SK-N-SH (cell line): ENCODE results near the gene CCR5. TPM values are rescaled to one million over a fixed set of nuclear protein-coding genes. Genes with fewer than 3 reads are reported as not detected.

Experiments used
- CTCF ChIA-PET: fragments of 300-600, 350-600 bp; formaldehyde crosslinking; extraction: SDS; loops from one replicate; lab custom pipeline; 2021; lab: Yijun Ruan, JAX
- POLR2A ChIA-PET: fragments of 350-600 bp; sonication (Branson Sonifier 250); formaldehyde crosslinking; extraction: SDS; loops from one replicate; lab custom pipeline; 2020; ENCODE audit warnings: antibody characterized with exemption, inconsistent platforms; lab: Yijun Ruan, JAX
- DNase-seq: peaks from one replicate; pipeline ENCODE4 v3.0.0; 2012
- H2AFZ ChIP-seq: fragments of 200-600 bp; sonication (generic); 2 replicates; pipeline ENCODE4 v1.8.1; 2016; ENCODE audit warnings: antibody characterized with exemption, mild to moderate bottlenecking, low read depth
- H3F3A ChIP-seq: fragments of 200-600 bp; sonication (generic); replicated peaks from 2 replicates; pipeline ENCODE3; 2016; ENCODE audit warnings: antibody characterized with exemption, mild to moderate bottlenecking; ENCODE audit not compliant: insufficient read depth
- H3K27ac ChIP-seq, 2 experiments: fragments of 200-500 bp in 1 of 2; fragments of 200-600 bp in 1 of 2; sonication (Bioruptor generic) in 1 of 2; sonication (generic), shearing (Covaris generic) in 1 of 2; 2 replicates each; pipeline versions ENCODE4 v1.5.1 to v1.6.1; 2014 to 2016; ENCODE audit warnings: low read depth in 2 of 2, inconsistent platforms in 1 of 2, low read length in 1 of 2, mild to moderate bottlenecking in 1 of 2, mixed read lengths in 1 of 2
- H3K27me3 ChIP-seq: fragments of 200-600 bp; sonication (generic), shearing (Covaris generic); 2 replicates; pipeline ENCODE4 v1.6.1; 2016; ENCODE audit warnings: mixed run types; ENCODE audit not compliant: insufficient read depth
- H3K36me3 ChIP-seq, 2 experiments: fragments of 200-500 bp in 1 of 2; fragments of 200-600 bp in 1 of 2; sonication (Bioruptor generic) in 1 of 2; sonication (generic) in 1 of 2; replicated peaks in 1 of 2; 2 replicates each; pipeline versions ENCODE3 to v1.5.1; 2014 to 2016; ENCODE audit warnings: low read length in 1 of 2, mild to moderate bottlenecking in 1 of 2; ENCODE audit not compliant: insufficient read depth in 2 of 2, control insufficient read depth in 1 of 2
- H3K4me1 ChIP-seq, 2 experiments: fragments of 200-500 bp in 1 of 2; fragments of 200-600 bp in 1 of 2; sonication (Bioruptor generic) in 1 of 2; sonication (generic), shearing (Covaris generic) in 1 of 2; 2 replicates each; pipeline versions ENCODE4 v1.5.1 to v1.6.1; 2014 to 2016; ENCODE audit warnings: low read depth in 1 of 2, low read length in 1 of 2, mixed run types in 1 of 2; ENCODE audit not compliant: insufficient read depth in 2 of 2, control insufficient read depth in 1 of 2
- H3K4me2 ChIP-seq: fragments of 200-600 bp; sonication (generic), shearing (Covaris generic); 2 replicates; pipeline ENCODE4 v1.6.1; 2017; ENCODE audit warnings: mixed run types
- H3K4me3 ChIP-seq, 2 experiments: fragments of 200-500 bp in 1 of 2; fragments of 200-600 bp in 1 of 2; sonication (Bioruptor generic) in 1 of 2; sonication (generic), shearing (Covaris generic) in 1 of 2; 2 replicates each; pipeline versions ENCODE4 v1.5.1 to v1.8.1; 2014 to 2016; ENCODE audit warnings: low read depth in 2 of 2, inconsistent platforms in 1 of 2, low read length in 1 of 2, mild to moderate bottlenecking in 1 of 2, mixed read lengths in 1 of 2, moderate library complexity in 1 of 2
- H3K79me2 ChIP-seq: fragments of 200-600 bp; sonication (generic); 2 replicates; pipeline ENCODE4 v1.8.1; 2017; ENCODE audit warnings: mild to moderate bottlenecking; ENCODE audit not compliant: insufficient read depth
- H3K9ac ChIP-seq: fragments of 200-600 bp; sonication (generic); 2 replicates; pipeline ENCODE4 v1.6.1; 2017; ENCODE audit warnings: mixed run types
- H3K9me2 ChIP-seq: fragments of 200-600 bp; sonication (generic); 2 replicates; pipeline ENCODE4 v1.6.1; 2017; ENCODE audit warnings: mixed run types
- H3K9me3 ChIP-seq: fragments of 200-600 bp; sonication (generic); 2 replicates; pipeline ENCODE4 v1.6.1; 2017; ENCODE audit warnings: mixed run types, mild to moderate bottlenecking, moderate library complexity
- H4K20me1 ChIP-seq: fragments of 200-600 bp; sonication (generic); 2 replicates; pipeline ENCODE4 v1.6.1; 2017; ENCODE audit warnings: mild to moderate bottlenecking, mixed run types; ENCODE audit not compliant: insufficient read depth
- EP300 ChIP-seq, 2 experiments: IDR thresholded peaks; 2 replicates each; pipeline versions ENCODE4 v1.4.0 to v1.6.1; 2012; ENCODE audit warnings: borderline replicate concordance in 1 of 2, low read depth in 1 of 2, low read length in 1 of 2
- EZH2phosphoT487 ChIP-seq: fragments of 200-600 bp; sonication (generic); IDR thresholded peaks from 2 replicates; pipeline ENCODE4 v1.6.1; 2017; ENCODE audit warnings: low read depth, mixed run types, mild to moderate bottlenecking, antibody characterized with exemption, moderate library complexity, borderline replicate concordance
- FOSL2 ChIP-seq: IDR thresholded peaks from 2 replicates; pipeline ENCODE4 v1.4.0; 2012; ENCODE audit warnings: low read depth, mild to moderate bottlenecking, moderate library complexity, borderline replicate concordance
- GATA2 ChIP-seq: sonication (generic); formaldehyde crosslinking; IDR thresholded peaks from 2 replicates; pipeline ENCODE4 v1.5.0; 2020; ENCODE audit warnings: mild to moderate bottlenecking, missing genetic modification reagents
- IRF3 ChIP-seq: fragments of 150-350 bp; IDR thresholded peaks from 2 replicates; pipeline ENCODE4 v1.6.1; 2016; ENCODE audit warnings: mild to moderate bottlenecking, low read depth, low read length
- MAX ChIP-seq: IDR thresholded peaks from 2 replicates; pipeline ENCODE4 v1.4.0; 2012; ENCODE audit warnings: low read depth
- MXI1 ChIP-seq: IDR thresholded peaks from 2 replicates; pipeline ENCODE4 v1.6.1; 2012; ENCODE audit warnings: mild to moderate bottlenecking, low read depth, low read length, improper control_type of control experiment
- NFIC ChIP-seq: IDR thresholded peaks from 2 replicates; pipeline ENCODE4 v1.4.0; 2012; ENCODE audit warnings: borderline replicate concordance
- PBX3 ChIP-seq: IDR thresholded peaks from 2 replicates; pipeline ENCODE4; 2012
- RCOR1 ChIP-seq: fragments of 150-350 bp; IDR thresholded peaks from 2 replicates; pipeline ENCODE4 v1.6.1; 2017; ENCODE audit warnings: antibody characterized with exemption, low read length
- TCF12 ChIP-seq: IDR thresholded peaks from 2 replicates; pipeline ENCODE4 v1.4.0; 2012
- TEAD4 ChIP-seq: IDR thresholded peaks from 2 replicates; pipeline ENCODE4 v1.4.0; 2012; ENCODE audit warnings: mild to moderate bottlenecking, borderline replicate concordance; ENCODE audit not compliant: insufficient read depth
- YY1 ChIP-seq: IDR thresholded peaks from 2 replicates; pipeline ENCODE4 v1.4.0; 2012; ENCODE audit warnings: low read depth, mild to moderate bottlenecking
- ZBTB33 ChIP-seq: IDR thresholded peaks from 2 replicates; pipeline ENCODE4 v1.4.0; 2012; ENCODE audit warnings: low read depth, borderline replicate concordance
- WGBS: methylation state at CpG from one replicate; pipeline ENCODE4 v1.1.6; 2017; ENCODE audit warnings: low lambda C conversion rate; 5-methylcytosine and 5-hydroxymethylcytosine counted together
- polyA plus RNA-seq, 3 experiments: library from polyadenylated mRNA; depleted of rRNA; stranded (reverse); fragments of >200 nt; gene quantifications; 2 replicates each; pipeline ENCODE4 v1.2.3, GENCODE V29; 2012

Gene CCR5
- polyA plus RNA-seq, 1 of the 3 experiments (the other 2 are of a cell fraction) = not detected

- no peak for TF ChIP-seq IRF3
- TF ChIP-seq EP300 (IDR thresholded peaks at IDR 0.05; ENCODE audit: borderline replicate concordance in 1 of 2, low read depth in 1 of 2, low read length in 1 of 2) = no peak
- TF ChIP-seq TEAD4 = no peak
- TF ChIP-seq, all 33 proteins: peak for 0
These were observed 10.9 kb downstream of the CCR5 start (continued) for GRCh38 chr3:46381625-46382024.

GRCh38 chr3:46383211-46383950 lies 12.6 kb downstream of the CCR5 start:
- H3K79me2 ChIP-seq = no peaks in the 10 kb centered on the region
- no peaks in the 10 kb centered on the region for H4K20me1 ChIP-seq
- H2AFZ ChIP-seq = no peak overlapping the region
- CTCF ChIA-PET = interaction anchor here (0.7 to 1.4 kb wide), 4 partner anchors 67 to 107 kb away, joined by 3 to 5 read pairs (median 3); no protein-coding TSS in a partner anchor
- no peaks in the 10 kb centered on the region for H3K36me3 ChIP-seq
- H3K4me3 ChIP-seq = no peak overlapping the region
- peaks cover 27% of the 10 kb centered on the region; the same call in 1 of the 2 replicates for H3K27me3 ChIP-seq
- POLR2A ChIA-PET = no interaction called here
- no peak overlapping the region for H3K4me2 ChIP-seq
- H3K27ac ChIP-seq = no peak overlapping the region
- DNase-seq = no peak
- TF ChIP-seq TCF12 (no peak), GATA2 (CRISPR knock-in tag) (no peak), YY1 (no peak), PBX3 (no peak), RCOR1 (no peak), NFIC (no peak), MXI1 (no peak), EZH2phosphoT487 (no peak), FOSL2 (no peak), ZBTB33 (no peak), MAX (no peak)
- TF ChIP-seq, all 33 proteins: peak for 0
- 6% methylated on average over 5 of the region's 6 CpGs for WGBS
- H3K9me3 ChIP-seq = no peaks in the 10 kb centered on the region
- no peaks in the 10 kb centered on the region; a peak in 1 of 4 replicates for H3K4me1 ChIP-seq
- H3F3A ChIP-seq = no peaks in the 10 kb centered on the region
- H3K9ac ChIP-seq = no peak overlapping the region
- no peaks in the 10 kb centered on the region for H3K9me2 ChIP-seq
